Loucy (cell line): ENCODE data around the gene WBP2.

Experiments used
- EZH2phosphoT487 ChIP-seq: fragments of 200-600 bp; IDR thresholded peaks from 2 replicates; pipeline ENCODE4 v1.6.1; 2018; ENCODE audit warnings: antibody characterized with exemption, mild to moderate bottlenecking, moderate library complexity, borderline replicate concordance
- TF ChIP-seq, protein P1 (sequence below): fragments of 200-600 bp; sonication (generic); conservative IDR thresholded peaks from 2 replicates; pipeline ENCODE4 v1.5.1; 2014; ENCODE audit warnings: mild to moderate bottlenecking, antibody characterized with exemption, low read length

DNA sequence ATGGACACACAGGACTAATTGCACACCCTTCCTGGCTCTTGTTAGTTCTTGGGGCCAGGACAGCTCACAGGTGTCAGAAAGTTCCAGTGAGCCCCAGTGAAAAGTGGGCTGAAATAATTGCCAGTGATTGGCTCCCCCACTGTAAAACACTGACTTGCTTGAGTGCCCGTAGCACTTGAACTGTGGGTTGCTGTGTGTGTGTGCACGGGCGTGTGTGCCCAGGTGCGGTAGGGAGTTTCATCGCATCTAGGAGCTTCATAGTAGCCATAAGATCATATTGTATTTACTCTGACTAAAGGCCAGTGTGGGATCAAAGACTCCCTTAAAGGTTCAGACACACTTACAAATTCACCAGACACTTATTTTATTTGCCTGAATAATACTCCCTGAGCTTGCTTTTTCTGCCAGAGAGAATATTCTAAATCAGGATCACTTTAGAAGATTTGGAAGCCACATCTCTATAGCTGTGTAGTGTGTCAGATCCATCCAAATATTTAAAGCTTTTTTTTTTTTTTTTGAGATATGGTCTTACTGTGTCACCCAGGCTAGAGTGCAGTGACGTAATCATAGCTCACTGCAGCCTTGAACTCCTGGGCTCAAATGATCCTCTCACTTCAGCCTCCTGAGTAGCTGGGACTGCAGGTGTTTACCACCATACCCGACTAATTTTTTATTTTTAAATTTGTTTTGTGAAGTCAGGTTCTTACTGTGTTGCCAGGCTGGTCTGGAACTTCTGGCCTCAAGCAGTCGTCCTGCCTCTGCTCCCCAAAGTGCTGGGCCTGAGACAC is 59.1 kb downstream of the WBP2 start:
- TF ChIP-seq, protein P1, sequence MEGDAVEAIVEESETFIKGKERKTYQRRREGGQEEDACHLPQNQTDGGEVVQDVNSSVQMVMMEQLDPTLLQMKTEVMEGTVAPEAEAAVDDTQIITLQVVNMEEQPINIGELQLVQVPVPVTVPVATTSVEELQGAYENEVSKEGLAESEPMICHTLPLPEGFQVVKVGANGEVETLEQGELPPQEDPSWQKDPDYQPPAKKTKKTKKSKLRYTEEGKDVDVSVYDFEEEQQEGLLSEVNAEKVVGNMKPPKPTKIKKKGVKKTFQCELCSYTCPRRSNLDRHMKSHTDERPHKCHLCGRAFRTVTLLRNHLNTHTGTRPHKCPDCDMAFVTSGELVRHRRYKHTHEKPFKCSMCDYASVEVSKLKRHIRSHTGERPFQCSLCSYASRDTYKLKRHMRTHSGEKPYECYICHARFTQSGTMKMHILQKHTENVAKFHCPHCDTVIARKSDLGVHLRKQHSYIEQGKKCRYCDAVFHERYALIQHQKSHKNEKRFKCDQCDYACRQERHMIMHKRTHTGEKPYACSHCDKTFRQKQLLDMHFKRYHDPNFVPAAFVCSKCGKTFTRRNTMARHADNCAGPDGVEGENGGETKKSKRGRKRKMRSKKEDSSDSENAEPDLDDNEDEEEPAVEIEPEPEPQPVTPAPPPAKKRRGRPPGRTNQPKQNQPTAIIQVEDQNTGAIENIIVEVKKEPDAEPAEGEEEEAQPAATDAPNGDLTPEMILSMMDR, result no peak
- TF ChIP-seq EZH2phosphoT487, result no peak
